CD4-positive, CD25-positive, alpha-beta regulatory T cell (primary cell): ENCODE measurements around the gene CLDN20. TPM values are rescaled to one million over a fixed set of nuclear protein-coding genes. Genes with fewer than 3 reads are reported as not detected.
A peak's percentile ranks its signal among the peaks of the same experiment; 100 is the strongest.
"Not testable (repeated sequence)": the region's sequence is repeated elsewhere in the genome, so short reads cannot be mapped to it uniquely, and the experiment has no call there.

Experiments used
- ATAC-seq, 2 donors: fragments of 150-1000 bp; cut with Tn5 transposase; one replicate each; pipeline ENCODE4 v1.10.0; 2021; ENCODE audit warnings: low read depth in 2 of 2, moderate number of reproducible peaks in 2 of 2, moderate library complexity in 1 of 2
- DNase-seq, 3 donors: peaks; one replicate each; pipeline versions ENCODE4 v3.0.0 to v3.0.0-alpha.2; 2012 to 2022; ENCODE audit warnings: mixed read lengths in 1 of 3
- H3K27ac ChIP-seq: one replicate; pipeline ENCODE4 v1.7.0; 2013; ENCODE audit warnings: mild to moderate bottlenecking, low read length; ENCODE audit not compliant: insufficient read depth, poor library complexity, severe bottlenecking
- H3K27me3 ChIP-seq: one replicate; pipeline ENCODE4 v1.7.0; 2013; ENCODE audit warnings: low read length; ENCODE audit not compliant: control insufficient read depth, insufficient read depth
- H3K36me3 ChIP-seq: one replicate; pipeline ENCODE4 v1.7.0; 2013; ENCODE audit warnings: mild to moderate bottlenecking, low read length, moderate library complexity; ENCODE audit not compliant: control insufficient read depth, insufficient read depth
- H3K4me1 ChIP-seq: 2 replicates; pipeline ENCODE4 v1.7.0; 2013; ENCODE audit warnings: mild to moderate bottlenecking, low read length; ENCODE audit not compliant: insufficient read depth, control insufficient read depth, poor library complexity, severe bottlenecking
- H3K4me3 ChIP-seq: one replicate; pipeline ENCODE4 v1.7.0; 2013; ENCODE audit warnings: low read depth, mild to moderate bottlenecking, low read length, moderate library complexity
- H3K9me3 ChIP-seq, 2 experiments: 1 replicate in 1 of 2; 2 replicates in 1 of 2; pipeline ENCODE4 v1.7.0; 2013; ENCODE audit warnings: low read length in 2 of 2, mild to moderate bottlenecking in 1 of 2, moderate library complexity in 1 of 2; ENCODE audit not compliant: control insufficient read depth in 2 of 2
- H3K27ac Mint-ChIP-seq, 3 donors: one replicate each; pipeline ENCODE4 v1.8.0; 2020 to 2022; ENCODE audit warnings: mild to moderate bottlenecking in 3 of 3, mixed read lengths in 3 of 3, moderate library complexity in 2 of 3
- H3K27me3 Mint-ChIP-seq: one replicate; pipeline ENCODE4 v1.8.0; 2022; ENCODE audit warnings: mild to moderate bottlenecking, mixed read lengths
- H3K36me3 Mint-ChIP-seq: one replicate; pipeline ENCODE4 v1.8.0; 2020; ENCODE audit warnings: mixed read lengths
- H3K4me1 Mint-ChIP-seq, 4 donors: one replicate each; pipeline ENCODE4 v1.8.0; 2020 to 2022; ENCODE audit warnings: mixed read lengths in 4 of 4, mild to moderate bottlenecking in 1 of 4
- H3K4me3 Mint-ChIP-seq, 4 donors: one replicate each; pipeline ENCODE4 v1.8.0; 2020 to 2022; ENCODE audit warnings: mild to moderate bottlenecking in 4 of 4, mixed read lengths in 4 of 4, moderate library complexity in 3 of 4
- H3K9me3 Mint-ChIP-seq, 7 donors: one replicate each; pipeline ENCODE4 v1.8.0; 2020 to 2022; ENCODE audit warnings: mixed read lengths in 7 of 7, mild to moderate bottlenecking in 3 of 7, moderate library complexity in 2 of 7
- polyA plus RNA-seq, 4 donors: library from polyadenylated mRNA; unstranded; fragments of 300-500 nt; fragmentation: Illumina TruSeq; gene quantifications; one replicate each; pipeline ENCODE4 v1.2.3, GENCODE V29; 2021
- total RNA-seq: library from RNA; stranded (reverse); gene quantifications from one replicate; pipeline ENCODE4 v1.2.3, GENCODE V29; 2022

Gene CLDN20
- total and polyA plus RNA-seq, 5 donors from 2014 or later: not detected

DNA sequence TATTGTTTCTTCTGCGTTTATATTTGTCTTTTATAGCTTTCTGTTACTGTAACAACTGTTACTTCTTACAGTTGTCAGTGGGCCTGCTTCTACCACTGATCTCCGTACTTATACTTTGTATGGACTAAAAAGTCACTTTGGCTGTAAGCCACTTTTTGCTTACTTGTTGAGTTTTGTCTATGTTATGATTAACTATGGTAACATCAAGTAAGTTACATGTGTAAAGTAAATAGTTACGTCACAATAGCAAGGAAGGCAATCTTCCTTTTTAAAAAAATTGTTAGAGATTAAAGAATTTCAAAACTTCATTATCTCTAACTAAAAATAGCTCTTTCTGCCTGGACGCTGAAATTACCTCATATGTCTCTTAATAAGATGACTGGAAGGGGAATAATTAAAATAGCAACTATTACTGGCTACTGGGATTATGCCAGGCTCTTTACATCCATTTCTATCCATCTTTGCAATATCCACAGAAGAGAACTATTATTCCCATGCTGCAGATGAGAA is 39.6 kb downstream of the CLDN20 start:
- no peak for DNase-seq
- H3K27me3 ChIP-seq: no peaks in the 10 kb centered on the region
- H3K4me3 ChIP-seq: no peak overlapping the region
- peaks cover 26% of the 10 kb centered on the region for H3K36me3 Mint-ChIP-seq
- H3K9me3 ChIP-seq: no peaks in the 10 kb centered on the region
- no peak for ATAC-seq
- H3K27ac Mint-ChIP-seq: no peak overlapping the region
- H3K27ac ChIP-seq: no peak overlapping the region
- H3K4me1 Mint-ChIP-seq: peaks cover 15 to 34% (median 28%) of the 10 kb centered on the region in 4 donors
- H3K9me3 Mint-ChIP-seq: peaks cover 0 to 1% (median 0%) of the 10 kb centered on the region in 7 donors
- H3K36me3 ChIP-seq: peaks cover 38% of the 10 kb centered on the region
- H3K27me3 Mint-ChIP-seq: no peaks in the 10 kb centered on the region
- H3K4me1 ChIP-seq: no peaks in the 10 kb centered on the region
- no peak overlapping the region for H3K4me3 Mint-ChIP-seq

DNA sequence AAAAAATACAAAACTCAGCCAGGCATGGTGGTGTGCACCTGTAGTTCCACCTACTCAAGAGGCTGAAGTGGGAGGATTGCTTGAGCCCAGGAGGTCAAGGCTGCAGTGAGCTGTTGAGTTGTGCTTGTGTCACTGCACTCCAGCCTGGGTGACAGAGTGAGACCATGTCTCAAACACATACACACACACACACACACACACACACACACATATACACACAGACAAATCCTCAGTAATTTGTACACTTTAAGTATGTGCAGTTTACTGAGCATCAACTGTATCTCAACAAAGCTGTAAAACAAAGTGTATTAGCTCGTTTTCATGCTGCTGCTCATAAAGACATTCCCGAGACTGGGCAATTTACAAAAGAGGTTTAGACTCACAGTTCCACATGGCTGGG is 43.1 kb downstream of the CLDN20 start:
- Histone ChIP-seq H3K4me1 (no peaks in the 10 kb centered on the region), H3K4me3 (no peak overlapping the region), H3K9me3 (no peaks in the 10 kb centered on the region), H3K36me3 (peaks cover 45% of the 10 kb centered on the region), H3K27me3 (no peaks in the 10 kb centered on the region), H3K27ac (no peak overlapping the region)
- peaks cover 28 to 43% (median 40%) of the 10 kb centered on the region in 4 donors for H3K4me1 Mint-ChIP-seq
- H3K36me3 Mint-ChIP-seq: peaks cover 24% of the 10 kb centered on the region
- H3K27me3 Mint-ChIP-seq: no peaks in the 10 kb centered on the region
- peaks cover 0 to 1% (median 0%) of the 10 kb centered on the region in 7 donors for H3K9me3 Mint-ChIP-seq
- H3K4me3 Mint-ChIP-seq: peak overlapping the region in 1 of 4 donors; percentile 76
- DNase-seq (no peak), ATAC-seq (no peak)
- H3K27ac Mint-ChIP-seq: no peak overlapping the region

DNA sequence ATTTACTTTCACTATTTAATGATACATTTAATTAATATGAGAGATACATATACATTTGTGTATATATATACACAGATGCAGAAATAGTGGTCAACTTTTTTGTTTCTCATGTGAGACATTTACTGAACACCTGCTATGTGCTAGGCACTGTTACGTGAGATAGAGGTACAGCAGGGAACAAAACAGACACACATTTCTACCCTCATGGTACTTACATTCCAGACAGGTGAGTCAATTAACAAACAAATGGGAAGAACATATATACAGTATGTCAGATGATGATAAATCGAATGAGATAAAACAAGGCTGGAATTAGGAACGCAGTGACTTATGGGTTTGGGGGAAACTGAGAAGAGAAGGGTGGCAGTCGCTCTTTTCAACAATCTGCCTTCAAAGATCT is 45.3 kb downstream of the CLDN20 start:
- Mint-ChIP-seq H3K36me3 (peaks cover 18% of the 10 kb centered on the region), H3K27ac (peak overlapping the region in 1 of 3 donors; percentile 85), H3K4me1 (peaks cover 46 to 63% (median 47%) of the 10 kb centered on the region in 4 donors), H3K9me3 (peaks cover 0 to 1% (median 0%) of the 10 kb centered on the region in 7 donors), H3K4me3 (peak overlapping the region in 1 of 4 donors; percentile 29), H3K27me3 (no peaks in the 10 kb centered on the region)
- Histone ChIP-seq H3K9me3 (no peaks in the 10 kb centered on the region), H3K4me3 (no peak overlapping the region), H3K36me3 (peaks cover 29% of the 10 kb centered on the region), H3K27ac (no peak overlapping the region), H3K27me3 (no peaks in the 10 kb centered on the region), H3K4me1 (peaks cover 15% of the 10 kb centered on the region)
- no peak for ATAC-seq
- DNase-seq: no peak

DNA sequence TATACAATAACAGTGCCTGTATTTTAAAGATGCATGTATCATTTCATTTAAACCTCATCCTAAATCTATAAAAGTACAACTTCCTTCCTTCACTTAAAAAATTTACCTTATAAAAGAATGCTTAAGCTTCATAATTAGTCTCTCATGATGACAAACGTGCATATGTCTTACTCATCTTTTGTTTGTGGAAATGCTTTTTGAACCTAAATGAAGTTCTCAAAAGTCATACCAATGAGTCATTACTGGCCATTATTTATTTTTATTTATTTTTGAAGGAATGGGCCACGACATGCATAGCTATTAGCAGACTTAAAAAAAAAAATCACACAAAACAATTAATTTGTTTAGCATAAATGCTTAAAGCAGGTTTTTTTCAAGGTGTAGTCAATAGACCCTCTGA is 46.8 kb downstream of the CLDN20 start:
- peaks cover 27% of the 10 kb centered on the region for H3K36me3 ChIP-seq
- H3K27me3 ChIP-seq: no peaks in the 10 kb centered on the region
- no peaks in the 10 kb centered on the region for H3K27me3 Mint-ChIP-seq
- peak overlapping the region; percentile 36 for H3K27ac ChIP-seq
- no peak for DNase-seq
- peaks cover 49 to 70% (median 55%) of the 10 kb centered on the region in 4 donors for H3K4me1 Mint-ChIP-seq
- H3K9me3 ChIP-seq: no peaks in the 10 kb centered on the region
- H3K36me3 Mint-ChIP-seq: peaks cover 18% of the 10 kb centered on the region
- peak overlapping the region in 1 of 3 donors; percentile 32 for H3K27ac Mint-ChIP-seq
- H3K4me3 Mint-ChIP-seq: peak overlapping the region in 2 of 4 donors; percentile 19 to 38
- ATAC-seq: no peak
- peaks cover 23% of the 10 kb centered on the region for H3K4me1 ChIP-seq
- H3K4me3 ChIP-seq: no peak overlapping the region
- H3K9me3 Mint-ChIP-seq: peaks cover 0 to 1% (median 0%) of the 10 kb centered on the region in 7 donors

DNA sequence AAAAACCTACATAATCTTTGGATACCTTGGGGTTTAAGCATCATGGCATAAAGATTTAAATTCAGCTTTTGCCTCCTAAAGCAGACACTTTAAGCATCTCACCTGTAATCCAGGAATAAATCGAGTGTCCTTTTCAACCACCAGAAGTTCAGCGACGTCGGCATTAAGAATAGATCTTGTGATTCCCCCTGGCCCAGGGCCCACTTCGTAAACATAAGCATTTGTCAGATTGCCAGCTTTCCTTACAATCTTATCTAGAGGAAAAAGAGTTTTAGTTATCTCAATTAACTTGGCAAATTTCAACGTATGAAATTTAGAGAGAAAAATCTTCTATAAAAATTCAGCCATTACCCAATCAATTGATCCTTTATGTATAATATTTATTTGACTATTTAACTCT is 47.3 kb downstream of the CLDN20 start:
- ATAC-seq (no peak), DNase-seq (no peak)
- Mint-ChIP-seq H3K27me3 (no peaks in the 10 kb centered on the region), H3K9me3 (peaks cover 0 to 1% (median 0%) of the 10 kb centered on the region in 7 donors), H3K27ac (no peak overlapping the region), H3K4me1 (peaks cover 46 to 70% (median 55%) of the 10 kb centered on the region in 4 donors), H3K4me3 (peak overlapping the region in 2 of 4 donors; percentile 38 to 58), H3K36me3 (peaks cover 18% of the 10 kb centered on the region)
- Histone ChIP-seq H3K9me3 (no peaks in the 10 kb centered on the region), H3K4me3 (no peak overlapping the region), H3K36me3 (peaks cover 27% of the 10 kb centered on the region), H3K4me1 (peaks cover 24% of the 10 kb centered on the region), H3K27me3 (no peaks in the 10 kb centered on the region), H3K27ac (peak overlapping the region; percentile 36)

DNA sequence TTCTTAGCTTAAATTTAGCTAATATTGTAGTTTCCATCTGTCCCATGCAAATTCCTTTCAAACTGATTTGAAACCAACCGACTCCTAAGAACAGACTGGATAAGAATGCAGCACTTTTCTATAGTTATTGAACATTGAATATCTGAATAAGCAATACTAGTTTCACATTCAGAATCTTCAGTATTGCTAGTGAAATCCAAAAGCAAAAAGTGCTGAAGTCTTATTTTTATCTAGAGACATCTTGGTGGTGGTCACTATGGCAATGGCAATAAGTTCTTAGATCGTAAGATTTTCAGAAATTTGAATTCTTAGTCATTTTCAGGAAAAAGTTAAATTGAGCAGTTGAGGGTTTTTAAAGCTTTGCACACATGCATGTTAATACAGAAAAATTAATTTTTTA is 47.8 kb downstream of the CLDN20 start:
- peak overlapping the region; percentile 36 for H3K27ac ChIP-seq
- H3K27me3 ChIP-seq: no peaks in the 10 kb centered on the region
- ATAC-seq (no peak), DNase-seq (no peak)
- H3K36me3 ChIP-seq: peaks cover 24% of the 10 kb centered on the region
- Mint-ChIP-seq H3K27ac (no peak overlapping the region), H3K9me3 (peaks cover 0 to 1% (median 0%) of the 10 kb centered on the region in 7 donors), H3K4me3 (peak overlapping the region in 1 of 4 donors; percentile 58), H3K4me1 (peaks cover 42 to 65% (median 52%) of the 10 kb centered on the region in 4 donors), H3K36me3 (peaks cover 18% of the 10 kb centered on the region), H3K27me3 (no peaks in the 10 kb centered on the region)
- peaks cover 24% of the 10 kb centered on the region for H3K4me1 ChIP-seq
- no peaks in the 10 kb centered on the region for H3K9me3 ChIP-seq
- H3K4me3 ChIP-seq: no peak overlapping the region

DNA sequence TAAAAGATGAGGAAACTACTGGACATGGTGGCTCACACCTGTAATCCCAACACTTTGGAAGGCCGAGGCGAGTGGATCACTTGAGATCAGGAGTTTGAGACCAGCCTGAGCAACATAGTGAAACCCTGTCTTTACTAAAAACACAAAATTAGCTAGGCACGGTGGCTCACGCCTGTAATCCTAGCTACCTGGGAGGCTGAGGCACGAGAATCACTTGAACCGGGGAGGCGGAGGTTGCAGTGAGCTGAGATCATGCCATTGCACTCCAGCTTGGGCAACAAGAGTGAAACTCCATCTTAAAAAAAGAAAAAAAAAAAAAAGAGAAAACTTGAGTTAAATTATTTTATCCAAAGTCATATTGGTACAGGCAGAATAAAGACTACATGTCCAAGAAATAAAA is 49.1 kb downstream of the CLDN20 start:
- DNase-seq, H3K27me3 ChIP-seq, H3K9me3 ChIP-seq, H3K27me3 Mint-ChIP-seq, H3K36me3 Mint-ChIP-seq, H3K9me3 Mint-ChIP-seq, ATAC-seq: not testable (repeated sequence)
- peaks cover 24% of the 10 kb centered on the region for H3K4me1 ChIP-seq
- Mint-ChIP-seq H3K4me3 (peak overlapping the region; percentile 90 to 98 (median 96)), H3K4me1 (peaks cover 36 to 59% (median 49%) of the 10 kb centered on the region in 4 donors), H3K27ac (peak overlapping the region; percentile 96 to 99 (median 97))
- peaks cover 18% of the 10 kb centered on the region for H3K36me3 ChIP-seq
- H3K4me3 ChIP-seq: peak overlapping the region; percentile 97
- H3K27ac ChIP-seq: peak overlapping the region; percentile 94

DNA sequence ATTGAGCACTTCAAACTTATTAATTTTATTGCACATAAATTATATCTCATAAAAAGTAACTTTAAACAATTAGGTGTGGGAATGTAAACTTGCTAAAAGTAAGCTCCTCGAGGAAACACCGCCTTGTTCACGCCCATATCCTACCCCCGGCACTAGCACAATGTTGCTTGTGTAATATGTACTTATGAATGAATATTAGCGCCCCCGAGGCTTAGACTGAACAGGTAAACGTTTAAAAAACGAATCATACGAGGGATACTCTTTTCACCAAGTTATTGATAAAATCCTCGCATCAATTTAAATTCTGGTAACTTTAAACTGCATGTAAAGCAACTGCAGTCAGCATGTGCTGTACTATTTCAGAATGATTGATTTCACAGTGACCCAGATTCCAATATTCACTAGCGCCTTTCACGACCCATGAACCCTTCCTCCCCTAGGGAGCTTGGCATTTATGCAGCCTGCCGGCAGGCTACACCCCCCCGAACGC is 49.8 kb downstream of the CLDN20 start:
- no peaks in the 10 kb centered on the region for H3K27me3 ChIP-seq
- H3K27ac Mint-ChIP-seq: peak overlapping the region; percentile 96 to 99 (median 97)
- DNase-seq (peak in 2 of 3 donors; percentile 11 to 46), ATAC-seq (peak; percentile 1 to 3)
- H3K9me3 Mint-ChIP-seq: no peaks in the 10 kb centered on the region
- H3K4me3 Mint-ChIP-seq: peak overlapping the region; percentile 90 to 98 (median 96)
- H3K27me3 Mint-ChIP-seq: no peaks in the 10 kb centered on the region
- peaks cover 24% of the 10 kb centered on the region for H3K4me1 ChIP-seq
- peaks cover 33 to 54% (median 44%) of the 10 kb centered on the region in 4 donors for H3K4me1 Mint-ChIP-seq
- peaks cover 9% of the 10 kb centered on the region for H3K36me3 Mint-ChIP-seq
- H3K9me3 ChIP-seq: no peaks in the 10 kb centered on the region
- peak overlapping the region; percentile 97 for H3K4me3 ChIP-seq
- H3K36me3 ChIP-seq: peaks cover 13% of the 10 kb centered on the region
- peak overlapping the region; percentile 94 for H3K27ac ChIP-seq
